IMR-90 (cell line): Measurements from ENCODE around the gene STAM. TPM values are rescaled to one million over a fixed set of nuclear protein-coding genes. Genes with fewer than 3 reads are reported as not detected.

Experiments used
- ATAC-seq: fragments of 200-7000 bp; cut with Tn5 transposase; 2 replicates; pipeline ENCODE4 v1.9.1; 2020; ENCODE audit warnings: low read depth, mild to moderate bottlenecking, moderate library complexity
- BruUV-seq: library from RNA; stranded (reverse); fragments of 400-500 nt; replicated peaks from 2 replicates; lab custom pipeline; 2021; lab: Mats Ljungman, UMichigan
- CTCF ChIA-PET: fragments of 300-600 bp; formaldehyde crosslinking; extraction: SDS; loops from one replicate; lab custom pipeline; 2021; ENCODE audit warnings: antibody characterized with exemption; lab: Yijun Ruan, JAX
- POLR2A ChIA-PET: fragments of 300-600 bp; sonication (Branson Sonifier 250); formaldehyde crosslinking; loops from one replicate; lab custom pipeline; 2022; ENCODE audit warnings: antibody characterized with exemption; ENCODE audit not compliant: unreplicated experiment; lab: Charles Lee
- DNase-seq: peaks from one replicate; pipeline ENCODE4 v3.0.0; 2013
- H2AFZ ChIP-seq: replicated peaks from 2 replicates; pipeline ENCODE3; 2013; ENCODE audit warnings: low read length, mild to moderate bottlenecking; ENCODE audit not compliant: poor library complexity
- H2AK5ac ChIP-seq: 2 replicates; pipeline ENCODE4 v1.6.1; 2013; ENCODE audit warnings: low read depth, low read length, inconsistent platforms
- H2AK9ac ChIP-seq: replicated peaks from 2 replicates; pipeline ENCODE3; 2013; ENCODE audit warnings: mild to moderate bottlenecking, low read depth, low read length, moderate library complexity; ENCODE audit not compliant: poor library complexity
- H2BK120ac ChIP-seq: 2 replicates; pipeline ENCODE4 v1.6.1; 2013; ENCODE audit warnings: low read depth, low read length, inconsistent platforms
- H2BK15ac ChIP-seq: 3 replicates; pipeline ENCODE4 v1.6.1; 2013; ENCODE audit warnings: low read depth, low read length, inconsistent platforms
- H2BK20ac ChIP-seq: 2 replicates; pipeline ENCODE4 v1.6.1; 2013; ENCODE audit warnings: low read depth, mild to moderate bottlenecking, inconsistent platforms, low read length, moderate library complexity
- H2BK5ac ChIP-seq: 2 replicates; pipeline ENCODE4 v1.6.1; 2013; ENCODE audit warnings: mild to moderate bottlenecking, low read depth, low read length, inconsistent platforms; ENCODE audit not compliant: poor library complexity, severe bottlenecking
- H3K14ac ChIP-seq: replicated peaks from 2 replicates; pipeline ENCODE4 v1.6.1; 2013; ENCODE audit warnings: low read depth, low read length, inconsistent platforms
- H3K18ac ChIP-seq: 2 replicates; pipeline ENCODE4 v1.6.1; 2013; ENCODE audit warnings: low read depth, low read length, control low read depth
- H3K23ac ChIP-seq: 2 replicates; pipeline ENCODE4 v1.6.1; 2013; ENCODE audit warnings: low read depth, low read length, inconsistent platforms
- H3K27ac ChIP-seq: 2 replicates; pipeline ENCODE4 v1.5.1; 2013; ENCODE audit warnings: mild to moderate bottlenecking, control low read depth, low read length; ENCODE audit not compliant: insufficient read depth
- H3K27me3 ChIP-seq: 2 replicates; pipeline ENCODE4 v1.6.1; 2013; ENCODE audit warnings: low read length; ENCODE audit not compliant: control insufficient read depth, insufficient read depth
- H3K36me3 ChIP-seq: 2 replicates; pipeline ENCODE4 v1.6.1; 2013; ENCODE audit warnings: low read length, mixed read lengths; ENCODE audit not compliant: control insufficient read depth, insufficient read depth
- H3K4ac ChIP-seq: 2 replicates; pipeline ENCODE4 v1.6.1; 2013; ENCODE audit warnings: low read depth, low read length, inconsistent platforms
- H3K4me1 ChIP-seq: 2 replicates; pipeline ENCODE4 v1.6.1; 2013; ENCODE audit warnings: low read length, mixed read lengths; ENCODE audit not compliant: control insufficient read depth, insufficient read depth
- H3K4me2 ChIP-seq: 2 replicates; pipeline ENCODE4 v1.6.1; 2013; ENCODE audit warnings: low read depth, mild to moderate bottlenecking, control low read depth, low read length, moderate library complexity
- H3K4me3 ChIP-seq: 2 replicates; pipeline ENCODE4 v1.5.1; 2013; ENCODE audit warnings: low read depth, mild to moderate bottlenecking, control low read depth, low read length, moderate library complexity; ENCODE audit not compliant: insufficient read depth
- H3K56ac ChIP-seq: 2 replicates; pipeline ENCODE4 v1.6.1; 2013; ENCODE audit warnings: low read length, inconsistent platforms; ENCODE audit not compliant: insufficient read depth; ENCODE audit errors: extremely low read depth
- H3K79me1 ChIP-seq, 2 experiments: 2 replicates each; pipeline ENCODE4 v1.6.1; 2013; ENCODE audit warnings: low read length in 2 of 2, inconsistent platforms in 1 of 2, low read depth in 1 of 2
- H3K9ac ChIP-seq: 2 replicates; pipeline ENCODE4 v1.6.1; 2013; ENCODE audit warnings: low read depth, low read length, control low read depth
- H3K9me1 ChIP-seq: 2 replicates; pipeline ENCODE4 v1.6.1; 2013; ENCODE audit warnings: low read length, inconsistent platforms; ENCODE audit not compliant: insufficient read depth
- H3K9me3 ChIP-seq: 2 replicates; pipeline ENCODE4 v1.6.1; 2013; ENCODE audit warnings: low read length; ENCODE audit not compliant: control insufficient read depth, insufficient read depth
- H4K20me1 ChIP-seq: 2 replicates; pipeline ENCODE4 v1.6.1; 2013; ENCODE audit warnings: low read length, inconsistent platforms; ENCODE audit not compliant: insufficient read depth
- H4K5ac ChIP-seq: 2 replicates; pipeline ENCODE4 v1.6.1; 2013; ENCODE audit warnings: mild to moderate bottlenecking, low read depth, low read length, control low read depth
- H4K8ac ChIP-seq, 2 experiments: 2 replicates each; pipeline ENCODE4 v1.6.1; 2013; ENCODE audit warnings: low read depth in 2 of 2, low read length in 2 of 2, control low read depth in 1 of 2, inconsistent platforms in 1 of 2
- H4K91ac ChIP-seq: 2 replicates; pipeline ENCODE4 v1.6.1; 2013; ENCODE audit warnings: low read depth, low read length, inconsistent platforms; ENCODE audit not compliant: insufficient read depth
- CEBPB ChIP-seq: IDR thresholded peaks from 2 replicates; pipeline ENCODE4 v1.6.1; 2012; ENCODE audit warnings: low read depth, low read length, improper control_type of control experiment
- CHD1 ChIP-seq: IDR thresholded peaks from 2 replicates; pipeline ENCODE4 v1.6.1; 2012; ENCODE audit warnings: low read depth, low read length, improper control_type of control experiment
- ELK1 ChIP-seq: fragments of 150-350 bp; IDR thresholded peaks from 2 replicates; pipeline ENCODE4 v1.6.1; 2016; ENCODE audit warnings: low read depth, mild to moderate bottlenecking, low read length, moderate library complexity, borderline replicate concordance
- FOS ChIP-seq: fragments of 150-350 bp; IDR thresholded peaks from 2 replicates; pipeline ENCODE4 v1.6.1; 2016; ENCODE audit warnings: low read depth, low read length
- MAFK ChIP-seq: IDR thresholded peaks from 2 replicates; pipeline ENCODE4 v1.6.1; 2012; ENCODE audit warnings: low read depth, low read length, improper control_type of control experiment
- MAZ ChIP-seq: IDR thresholded peaks from 2 replicates; pipeline ENCODE4 v1.6.1; 2012; ENCODE audit warnings: low read depth, mild to moderate bottlenecking, low read length, improper control_type of control experiment, moderate library complexity, borderline replicate concordance
- MXI1 ChIP-seq: IDR thresholded peaks from 2 replicates; pipeline ENCODE4 v1.6.1; 2012; ENCODE audit warnings: low read depth, mild to moderate bottlenecking, low read length, moderate library complexity, borderline replicate concordance
- NFE2L2 ChIP-seq: fragments of 150-350 bp; IDR thresholded peaks from 2 replicates; pipeline ENCODE4 v1.6.1; 2016; ENCODE audit warnings: low read depth, mild to moderate bottlenecking, low read length
- POLR2A ChIP-seq: IDR thresholded peaks from 2 replicates; pipeline ENCODE4 v1.6.1; 2012; ENCODE audit warnings: mild to moderate bottlenecking, low read depth, low read length
- RAD21 ChIP-seq: IDR thresholded peaks from 2 replicates; pipeline ENCODE4 v1.6.1; 2012; ENCODE audit warnings: low read length, improper control_type of control experiment
- RCOR1 ChIP-seq: IDR thresholded peaks from 2 replicates; pipeline ENCODE4 v1.6.1; 2012; ENCODE audit warnings: mild to moderate bottlenecking, low read length, improper control_type of control experiment; ENCODE audit not compliant: insufficient replicate concordance
- RFX5 ChIP-seq: IDR thresholded peaks from 2 replicates; pipeline ENCODE4 v1.8.0; 2012; ENCODE audit warnings: low read depth, mild to moderate bottlenecking, low read length, moderate library complexity
- USF2 ChIP-seq: fragments of 150-350 bp; IDR thresholded peaks from 2 replicates; pipeline ENCODE4 v1.6.1; 2017; ENCODE audit warnings: mild to moderate bottlenecking, antibody characterized with exemption, low read length, low read depth
- WGBS, 2 experiments: methylation state at CpG; one replicate each; pipeline versions ENCODE4 v1.1.5 to v1.1.7; 2013; ENCODE audit warnings: missing lambda C conversion rate in 2 of 2; ENCODE audit not compliant: insufficient read length in 1 of 2; ENCODE audit errors: extremely low coverage in 2 of 2; 5-methylcytosine and 5-hydroxymethylcytosine counted together
- dilution Hi-C: fragments of 300-500 bp; cut with HindIII; formaldehyde crosslinking; loops from one replicate; pipeline ENCODE4 v1.14.3; 2018; ENCODE audit warnings: low sequenced_read_pairs; ENCODE audit not compliant: unreplicated experiment
- in situ Hi-C: fragments of 300-500 bp; cut with MboI; formaldehyde crosslinking; loops from 3 replicates; pipeline ENCODE4 v1.14.3; 2019; ENCODE audit warnings: low sequenced_read_pairs, inconsistent platforms, mixed read lengths
- intact Hi-C: fragments of 100-400 bp; cut with micrococcal nuclease; formaldehyde crosslinking; loops from 2 replicates; pipeline ENCODE4 v1.10.0; 2022
- polyA plus RNA-seq, 3 experiments: library from polyadenylated mRNA; depleted of rRNA; stranded (reverse); fragments of >200 nt; gene quantifications; 2 replicates each; pipeline ENCODE4 v1.2.3, GENCODE V29; 2012; ENCODE audit warnings: low replicate concordance in 1 of 3
- total RNA-seq: library from RNA; depleted of rRNA; stranded (reverse); fragments of >200 nt; gene quantifications from 2 replicates; pipeline ENCODE4 v1.2.3, GENCODE V29; 2012

STAM gene
- total and polyA plus RNA-seq, 2 of the 4 experiments (the other 2 are of a cell fraction): 22.9 to 23.3 TPM

GRCh38 chr10:17765602-17766001 lies 121.7 kb downstream of the STAM start:
- Histone ChIP-seq H2BK5ac (no peak overlapping the region), H2AK9ac (no peak overlapping the region), H3K23ac (no peak overlapping the region), H2AK5ac (no peak overlapping the region), H3K9me1 (no peaks in the 10 kb centered on the region), H4K5ac (no peak overlapping the region), H3K4me3 (no peak overlapping the region), H3K4ac (no peak overlapping the region), H2BK20ac (no peak overlapping the region), H3K4me2 (no peak overlapping the region), H2BK120ac (no peak overlapping the region), H4K8ac (no peak overlapping the region), H2AFZ (no peak overlapping the region), H3K9me3 (peaks cover 3% of the 10 kb centered on the region; the same call in 1 of the 2 replicates), H4K91ac (no peak overlapping the region), H3K4me1 (no peaks in the 10 kb centered on the region), H3K18ac (no peak overlapping the region), H3K27me3 (peaks cover 2% of the 10 kb centered on the region), H3K14ac (no peak overlapping the region), H4K20me1 (no peaks in the 10 kb centered on the region), H3K56ac (no peak overlapping the region), H3K36me3 (no peaks in the 10 kb centered on the region), H2BK15ac (no peak overlapping the region), H3K9ac (no peak overlapping the region), H3K27ac (no peak overlapping the region), H3K79me1 (no peaks in the 10 kb centered on the region)
- dilution Hi-C loops (no loop called here), intact Hi-C loops (no loop called here), in situ Hi-C loops (no loop called here)
- no peak for ATAC-seq
- WGBS, 2 experiments: no CpG with 5 or more reads among the region's 3 CpGs
- ChIA-PET POLR2A (no interaction called here), CTCF (no interaction called here)
- TF ChIP-seq NFE2L2 (no peak), RFX5 (no peak), MXI1 (no peak), MAZ (no peak), FOS (no peak), CHD1 (no peak), POLR2A (no peak), RCOR1 (no peak), USF2 (no peak), ELK1 (no peak), MAFK (no peak), RAD21 (no peak), CEBPB (no peak)
- DNase-seq: no peak
- no TSS peak for BruUV-seq
